GM12878 (cell line): Measurements from ENCODE around the gene TDRD12. TPM values are rescaled to one million over a fixed set of nuclear protein-coding genes. Genes with fewer than 3 reads are reported as not detected.

ENCODE experiments used
- ATAC-seq: fragments of 200-7000 bp; cut with Tn5 transposase; 3 replicates; pipeline ENCODE4 v1.9.1; 2020; ENCODE audit warnings: mild to moderate bottlenecking, moderate library complexity
- BruUV-seq: library from RNA; stranded (reverse); fragments of 400-500 nt; replicated peaks from 2 replicates; lab custom pipeline; 2021; lab: Mats Ljungman, UMichigan
- CTCF ChIA-PET: fragments of 300-600 bp; sonication (Branson Sonifier 250); formaldehyde crosslinking; extraction: SDS; loops from one replicate; lab custom pipeline; 2021; ENCODE audit warnings: inconsistent platforms; lab: Yijun Ruan, JAX
- POLR2A ChIA-PET: fragments of 350-600 bp; formaldehyde crosslinking; extraction: SDS; loops from one replicate; lab custom pipeline; 2021; ENCODE audit warnings: inconsistent platforms; lab: Charles Lee
- RAD21 ChIA-PET: fragments of 300-600 bp; sonication (Branson Sonifier 250); formaldehyde crosslinking; loops from one replicate; lab custom pipeline; 2023; ENCODE audit warnings: antibody characterized with exemption; ENCODE audit not compliant: unreplicated experiment; lab: Charles Lee
- SMC1A ChIA-PET: fragments of 300-600 bp; sonication (Branson Sonifier 250); formaldehyde crosslinking; loops from one replicate; lab custom pipeline; 2023; ENCODE audit not compliant: unreplicated experiment, uncharacterized antibody; lab: Charles Lee
- DNase-seq: peaks from one replicate; pipeline ENCODE4 v3.0.0-alpha.2; 2011; ENCODE audit warnings: low read depth, low spot score
- FAIRE-seq: peaks from 3 replicates; lab custom pipeline; 2011; peaks lifted over from hg19 to GRCh38; lab: Jason Lieb, UNC
- H2AFZ ChIP-seq: 2 replicates; pipeline ENCODE4 v1.6.0; 2011; ENCODE audit warnings: low read depth, low read length, control low read depth; ENCODE audit not compliant: control insufficient read depth
- H3K27ac ChIP-seq: 2 replicates; pipeline ENCODE4 v1.5.1; 2011; ENCODE audit warnings: control low read depth; ENCODE audit not compliant: control insufficient read depth, insufficient read depth
- H3K27me3 ChIP-seq, 2 experiments: replicated peaks in 1 of 2; 2 replicates each; pipeline versions ENCODE4 v1.6.0 to v1.6.1; 2011; ENCODE audit warnings: low read length in 1 of 2; ENCODE audit not compliant: control insufficient read depth in 2 of 2, insufficient read depth in 2 of 2
- H3K36me3 ChIP-seq, 2 experiments: 2 replicates each; pipeline ENCODE4 v1.5.1; 2011; ENCODE audit warnings: low read length in 1 of 2; ENCODE audit not compliant: control insufficient read depth in 2 of 2, insufficient read depth in 2 of 2
- H3K4me1 ChIP-seq: 2 replicates; pipeline ENCODE4 v1.6.1; 2011; ENCODE audit warnings: mild to moderate bottlenecking, low read length, moderate library complexity, mixed read lengths; ENCODE audit not compliant: control insufficient read depth, insufficient read depth
- H3K4me2 ChIP-seq: 2 replicates; pipeline ENCODE4 v1.6.0; 2011; ENCODE audit warnings: control low read depth; ENCODE audit not compliant: control insufficient read depth, insufficient read depth
- H3K4me3 ChIP-seq: fragments of 200-600 bp; sonication (generic); 2 replicates; pipeline ENCODE4 v1.5.1; 2016
- H3K79me2 ChIP-seq: 2 replicates; pipeline ENCODE4 v1.6.0; 2011; ENCODE audit warnings: low read length; ENCODE audit not compliant: control insufficient read depth, insufficient read depth
- H3K9ac ChIP-seq: 2 replicates; pipeline ENCODE4 v1.8.0; 2011; ENCODE audit warnings: low read length, control low read depth, mixed read lengths; ENCODE audit not compliant: control insufficient read depth, insufficient read depth
- H3K9me3 ChIP-seq: replicated peaks from 3 replicates; pipeline ENCODE4 v1.5.1; 2011; ENCODE audit warnings: mild to moderate bottlenecking, low read length; ENCODE audit not compliant: control insufficient read depth, insufficient read depth
- H4K20me1 ChIP-seq: 2 replicates; pipeline ENCODE4 v1.6.0; 2011; ENCODE audit not compliant: control insufficient read depth, insufficient read depth
- ATF7 ChIP-seq: fragments of 450-650 bp; IDR thresholded peaks from 2 replicates; pipeline ENCODE4 v1.6.1; 2016; ENCODE audit warnings: low read depth, mild to moderate bottlenecking
- CEBPZ ChIP-seq: fragments of 150-350 bp; IDR thresholded peaks from 2 replicates; pipeline ENCODE4 v1.6.1; 2016; ENCODE audit warnings: low read depth, low read length
- CHD1 ChIP-seq: IDR thresholded peaks from 2 replicates; pipeline ENCODE4 v1.6.1; 2012; ENCODE audit warnings: low read depth, low read length, improper control_type of control experiment
- FOXK2 ChIP-seq: fragments of 450-650 bp; IDR thresholded peaks from 2 replicates; pipeline ENCODE4 v1.6.1; 2017; ENCODE audit warnings: mild to moderate bottlenecking, moderate library complexity
- PAX5 ChIP-seq: IDR thresholded peaks from 2 replicates; pipeline ENCODE4 v1.6.1; 2011; ENCODE audit warnings: low read depth, low read length, borderline replicate concordance
- POLR2AphosphoS5 ChIP-seq: IDR thresholded peaks from 2 replicates; pipeline ENCODE4 v1.6.1; 2011; ENCODE audit warnings: mild to moderate bottlenecking, low read length, inconsistent platforms
- PRDM15 ChIP-seq: fragments of 450-650 bp; formaldehyde crosslinking; IDR thresholded peaks from 2 replicates; pipeline ENCODE4 v1.4.0; 2020; ENCODE audit warnings: mild to moderate bottlenecking, moderate library complexity
- RFX5 ChIP-seq: IDR thresholded peaks from 2 replicates; pipeline ENCODE4 v1.6.1; 2011; ENCODE audit warnings: low read depth, low read length, improper control_type of control experiment
- WGBS: methylation state at CpG from one replicate; pipeline ENCODE4 v1.1.6; 2016; ENCODE audit warnings: low lambda C conversion rate; ENCODE audit not compliant: insufficient replicate concordance, insufficient coverage; ENCODE audit errors: missing lambda C conversion rate; 5-methylcytosine and 5-hydroxymethylcytosine counted together
- in situ Hi-C: fragments of 300-500 bp; cut with MboI; formaldehyde crosslinking; loops from 9 replicates; pipeline ENCODE4 v1.14.3; 2018; ENCODE audit warnings: mixed read lengths
- intact Hi-C: fragments of 100-400 bp; cut with micrococcal nuclease; formaldehyde crosslinking; loops from one replicate; pipeline ENCODE4 v1.14.2; 2022; ENCODE audit not compliant: unreplicated experiment
- polyA plus RNA-seq, 11 experiments: library from polyadenylated mRNA; depleted of rRNA in 4 of 11; unstranded in 6 of 11; stranded (reverse) in 5 of 11; fragments of >200 nt; fragmentation: Nextera tagmentation in 4 of 11; fragmentation: Illumina TruSeq in 1 of 11; extraction: Ambion mirVana in 4 of 11; extraction: Trizol in 1 of 11; gene quantifications; 1 replicate in 1 of 11; 2 replicates in 10 of 11; pipeline versions ENCODE4 v1.2.1 to v1.2.3, GENCODE V29; 2011 to 2016; ENCODE audit warnings: inconsistent platforms in 2 of 11, missing spikeins in 2 of 11, low read depth in 1 of 11
- total RNA-seq, 4 experiments: library from RNA; depleted of rRNA in 3 of 4; stranded (reverse); fragments of >200 nt in 3 of 4; fragmentation: Illumina TruSeq in 1 of 4; extraction: Trizol in 1 of 4; gene quantifications; 2 replicates each; pipeline versions ENCODE4 v1.2.1 to v1.2.3, GENCODE V29; 2013 to 2021
- TF ChIP-seq, protein P1 (sequence below): fragments of 450-650 bp; IDR thresholded peaks from 2 replicates; pipeline ENCODE4 v1.6.1; 2018; ENCODE audit warnings: borderline replicate concordance, mild to moderate bottlenecking; ENCODE audit not compliant: partially characterized antibody
- TF ChIP-seq, protein P2 (sequence below): IDR thresholded peaks from 2 replicates; pipeline ENCODE4 v1.6.1; 2012; ENCODE audit warnings: low read depth, low read length, improper control_type of control experiment
- TF ChIP-seq, protein P3 (sequence below): IDR thresholded peaks from 2 replicates; pipeline ENCODE4 v1.6.1; 2012; ENCODE audit warnings: low read depth, low read length, improper control_type of control experiment

The TDRD12 gene
- total and polyA plus RNA-seq, 10 of the 15 experiments (the other 5 are each of a cell fraction or from before 2014, with no cell fraction given) = 0.08 to 0.15 TPM; not detected in 8

GRCh38 chr19:32831611-32832010, 112.0 kb downstream of the TDRD12 start:
- POLR2A ChIA-PET = no interaction called here

More at GRCh38 chr19:32831611-32832010, 112.0 kb downstream of the TDRD12 start:
- Histone ChIP-seq H3K27ac (no peak overlapping the region), H3K4me2 (no peak overlapping the region), H2AFZ (no peak overlapping the region), H3K79me2 (no peaks in the 10 kb centered on the region), H3K9me3 (no peaks in the 10 kb centered on the region), H3K27me3 (no peaks in the 10 kb centered on the region), H4K20me1 (no peaks in the 10 kb centered on the region), H3K4me1 (no peaks in the 10 kb centered on the region), H3K9ac (no peak overlapping the region), H3K36me3 (no peaks in the 10 kb centered on the region), H3K4me3 (no peak overlapping the region)
- ChIA-PET RAD21 (no interaction called here), CTCF (no interaction called here), SMC1A (no interaction called here)
- FAIRE-seq (no peak), ATAC-seq (no peak), DNase-seq (no peak)
- no TSS peak for BruUV-seq
- TF ChIP-seq CEBPZ (no peak), POLR2AphosphoS5 (no peak), CHD1 (no peak), RFX5 (no peak), PRDM15 (CRISPR knock-in tag) (no peak), FOXK2 (no peak), ATF7 (no peak), PAX5 (no peak)
- TF ChIP-seq, protein P1, sequence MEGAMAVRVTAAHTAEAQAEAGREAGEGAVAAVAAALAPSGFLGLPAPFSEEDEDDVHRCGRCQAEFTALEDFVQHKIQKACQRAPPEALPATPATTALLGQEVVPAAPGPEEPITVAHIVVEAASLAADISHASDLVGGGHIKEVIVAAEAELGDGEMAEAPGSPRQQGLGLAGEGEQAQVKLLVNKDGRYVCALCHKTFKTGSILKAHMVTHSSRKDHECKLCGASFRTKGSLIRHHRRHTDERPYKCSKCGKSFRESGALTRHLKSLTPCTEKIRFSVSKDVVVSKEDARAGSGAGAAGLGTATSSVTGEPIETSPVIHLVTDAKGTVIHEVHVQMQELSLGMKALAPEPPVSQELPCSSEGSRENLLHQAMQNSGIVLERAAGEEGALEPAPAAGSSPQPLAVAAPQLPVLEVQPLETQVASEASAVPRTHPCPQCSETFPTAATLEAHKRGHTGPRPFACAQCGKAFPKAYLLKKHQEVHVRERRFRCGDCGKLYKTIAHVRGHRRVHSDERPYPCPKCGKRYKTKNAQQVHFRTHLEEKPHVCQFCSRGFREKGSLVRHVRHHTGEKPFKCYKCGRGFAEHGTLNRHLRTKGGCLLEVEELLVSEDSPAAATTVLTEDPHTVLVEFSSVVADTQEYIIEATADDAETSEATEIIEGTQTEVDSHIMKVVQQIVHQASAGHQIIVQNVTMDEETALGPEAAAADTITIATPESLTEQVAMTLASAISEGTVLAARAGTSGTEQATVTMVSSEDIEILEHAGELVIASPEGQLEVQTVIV = no peak
- TF ChIP-seq, protein P2, sequence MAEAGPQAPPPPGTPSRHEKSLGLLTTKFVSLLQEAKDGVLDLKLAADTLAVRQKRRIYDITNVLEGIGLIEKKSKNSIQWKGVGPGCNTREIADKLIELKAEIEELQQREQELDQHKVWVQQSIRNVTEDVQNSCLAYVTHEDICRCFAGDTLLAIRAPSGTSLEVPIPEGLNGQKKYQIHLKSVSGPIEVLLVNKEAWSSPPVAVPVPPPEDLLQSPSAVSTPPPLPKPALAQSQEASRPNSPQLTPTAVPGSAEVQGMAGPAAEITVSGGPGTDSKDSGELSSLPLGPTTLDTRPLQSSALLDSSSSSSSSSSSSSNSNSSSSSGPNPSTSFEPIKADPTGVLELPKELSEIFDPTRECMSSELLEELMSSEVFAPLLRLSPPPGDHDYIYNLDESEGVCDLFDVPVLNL = no peak
- TF ChIP-seq, protein P3, sequence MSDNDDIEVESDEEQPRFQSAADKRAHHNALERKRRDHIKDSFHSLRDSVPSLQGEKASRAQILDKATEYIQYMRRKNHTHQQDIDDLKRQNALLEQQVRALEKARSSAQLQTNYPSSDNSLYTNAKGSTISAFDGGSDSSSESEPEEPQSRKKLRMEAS = no peak
- intact Hi-C loops = no loop called here
- 61% methylated on average over 5 of the region's 5 CpGs for WGBS
- in situ Hi-C loops = no loop called here
